HFFc6 (cell line): ENCODE results near the gene MYO7A. TPM values are rescaled to one million over a fixed set of nuclear protein-coding genes. Genes with fewer than 3 reads are reported as not detected.

Source experiments
- DNase-seq: peaks from one replicate; pipeline ENCODE4 v3.0.0-alpha.2; 2018
- H3K27ac Mint-ChIP-seq: 2 replicates; pipeline ENCODE4 v1.8.0; 2020; ENCODE audit warnings: mild to moderate bottlenecking, mixed read lengths
- H3K27me3 Mint-ChIP-seq: 2 replicates; pipeline ENCODE4 v1.8.0; 2021; ENCODE audit warnings: mild to moderate bottlenecking, moderate library complexity, mixed read lengths; ENCODE audit not compliant: insufficient read depth
- H3K36me3 Mint-ChIP-seq: 2 replicates; pipeline ENCODE4 v1.8.0; 2021; ENCODE audit warnings: low read depth, mixed read lengths
- H3K4me1 Mint-ChIP-seq: 2 replicates; pipeline ENCODE4 v1.8.0; 2020; ENCODE audit warnings: low read depth, mixed read lengths
- H3K4me3 Mint-ChIP-seq: 2 replicates; pipeline ENCODE4 v1.8.0; 2020; ENCODE audit warnings: mild to moderate bottlenecking, moderate library complexity, mixed read lengths
- H3K9me3 Mint-ChIP-seq: 2 replicates; pipeline ENCODE4 v1.8.0; 2020; ENCODE audit warnings: mild to moderate bottlenecking, mixed read lengths
- total RNA-seq, 6 experiments: library from RNA; stranded (reverse); fragmentation: NEBNext Ultra II Directional; extraction: Animal tissue kit (Norgen Biotek cat#: 25700); gene quantifications; 2 replicates in 1 of 6; 3 replicates in 5 of 6; pipeline ENCODE4 v1.2.3, GENCODE V29; 2021
- TF ChIP-seq, protein P1 (sequence below): fragments of 200-600 bp; sonication (generic); IDR thresholded peaks from 2 replicates; pipeline ENCODE4 v1.5.0; 2021; ENCODE audit warnings: antibody characterized with exemption, mild to moderate bottlenecking

The MYO7A gene
- total RNA-seq, 6 experiments from 2014 or later: 0.05 to 0.09 TPM; not detected in 4

- peaks cover 28% of the 10 kb centered on the region for H3K27me3 Mint-ChIP-seq
- no peaks in the 10 kb centered on the region for H3K36me3 Mint-ChIP-seq
- TF ChIP-seq, protein P1, sequence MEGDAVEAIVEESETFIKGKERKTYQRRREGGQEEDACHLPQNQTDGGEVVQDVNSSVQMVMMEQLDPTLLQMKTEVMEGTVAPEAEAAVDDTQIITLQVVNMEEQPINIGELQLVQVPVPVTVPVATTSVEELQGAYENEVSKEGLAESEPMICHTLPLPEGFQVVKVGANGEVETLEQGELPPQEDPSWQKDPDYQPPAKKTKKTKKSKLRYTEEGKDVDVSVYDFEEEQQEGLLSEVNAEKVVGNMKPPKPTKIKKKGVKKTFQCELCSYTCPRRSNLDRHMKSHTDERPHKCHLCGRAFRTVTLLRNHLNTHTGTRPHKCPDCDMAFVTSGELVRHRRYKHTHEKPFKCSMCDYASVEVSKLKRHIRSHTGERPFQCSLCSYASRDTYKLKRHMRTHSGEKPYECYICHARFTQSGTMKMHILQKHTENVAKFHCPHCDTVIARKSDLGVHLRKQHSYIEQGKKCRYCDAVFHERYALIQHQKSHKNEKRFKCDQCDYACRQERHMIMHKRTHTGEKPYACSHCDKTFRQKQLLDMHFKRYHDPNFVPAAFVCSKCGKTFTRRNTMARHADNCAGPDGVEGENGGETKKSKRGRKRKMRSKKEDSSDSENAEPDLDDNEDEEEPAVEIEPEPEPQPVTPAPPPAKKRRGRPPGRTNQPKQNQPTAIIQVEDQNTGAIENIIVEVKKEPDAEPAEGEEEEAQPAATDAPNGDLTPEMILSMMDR: no peak
- no peaks in the 10 kb centered on the region for H3K9me3 Mint-ChIP-seq
- peaks cover 12% of the 10 kb centered on the region; the same call in 1 of the 2 replicates for H3K4me1 Mint-ChIP-seq
- no peak for DNase-seq
- no peak overlapping the region for H3K27ac Mint-ChIP-seq
- H3K4me3 Mint-ChIP-seq: no peak overlapping the region
These were observed 23.9 kb downstream of the MYO7A start for GRCh38 chr11:77151804-77152509.

- Mint-ChIP-seq H3K9me3 (no peaks in the 10 kb centered on the region), H3K4me1 (peaks cover 12% of the 10 kb centered on the region; the same call in 1 of the 2 replicates), H3K27me3 (peaks cover 26% of the 10 kb centered on the region), H3K4me3 (no peak overlapping the region), H3K36me3 (no peaks in the 10 kb centered on the region), H3K27ac (no peak overlapping the region)
- DNase-seq: no peak
- TF ChIP-seq, protein P1: no peak
These were observed 24.8 kb downstream of the MYO7A start for GRCh38 chr11:77152846-77153245.

DNA sequence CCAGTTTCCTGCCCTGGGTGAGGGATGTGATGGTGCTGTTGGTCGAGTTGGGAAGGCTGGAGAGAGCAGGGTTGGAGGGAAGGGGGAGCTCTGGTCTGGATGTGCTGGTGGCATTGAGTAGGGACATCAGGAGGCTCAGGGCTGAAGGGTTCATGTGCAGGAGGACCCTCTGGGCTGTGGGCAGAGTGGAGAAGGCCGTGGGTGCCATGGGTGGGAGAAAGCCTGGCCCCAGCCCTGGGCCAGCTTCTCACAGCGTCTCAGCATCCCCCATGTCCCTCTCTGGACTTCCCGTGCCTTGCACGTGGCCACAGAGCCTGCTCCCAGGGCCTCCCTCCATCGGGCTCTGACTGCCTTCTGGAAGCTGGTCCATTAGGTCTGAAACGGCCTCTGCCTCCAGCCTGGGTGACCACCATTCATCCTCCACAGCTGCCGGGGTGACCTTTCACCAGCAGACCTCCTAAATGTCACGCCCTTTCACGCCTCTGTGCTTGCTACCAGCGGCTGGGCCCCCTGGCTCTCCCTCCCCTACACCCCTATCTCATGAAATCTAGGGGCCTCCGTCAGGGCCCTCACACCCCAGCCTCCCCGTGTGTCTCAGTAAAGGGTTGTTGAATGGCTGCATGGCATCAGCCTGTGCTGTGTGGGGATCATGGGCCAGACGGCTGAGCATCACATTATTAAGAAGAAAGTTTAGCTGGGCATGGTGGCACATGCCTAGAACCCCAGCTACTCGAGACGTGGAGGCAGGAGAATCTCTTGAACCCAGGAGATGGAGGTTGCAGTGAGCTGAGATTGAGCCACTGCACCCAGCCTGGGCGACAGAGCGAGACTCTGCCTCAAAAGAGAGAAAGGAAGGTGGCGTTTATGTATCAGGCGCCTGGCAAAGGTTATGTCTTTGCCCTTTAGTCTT is 25.5 kb downstream of the MYO7A start:
- Mint-ChIP-seq H3K4me1 (peaks cover 12% of the 10 kb centered on the region; the same call in 1 of the 2 replicates), H3K36me3 (no peaks in the 10 kb centered on the region), H3K9me3 (no peaks in the 10 kb centered on the region), H3K27ac (no peak overlapping the region), H3K4me3 (no peak overlapping the region), H3K27me3 (peaks cover 28% of the 10 kb centered on the region)
- DNase-seq: no peak
- TF ChIP-seq, protein P1: no peak

DNA sequence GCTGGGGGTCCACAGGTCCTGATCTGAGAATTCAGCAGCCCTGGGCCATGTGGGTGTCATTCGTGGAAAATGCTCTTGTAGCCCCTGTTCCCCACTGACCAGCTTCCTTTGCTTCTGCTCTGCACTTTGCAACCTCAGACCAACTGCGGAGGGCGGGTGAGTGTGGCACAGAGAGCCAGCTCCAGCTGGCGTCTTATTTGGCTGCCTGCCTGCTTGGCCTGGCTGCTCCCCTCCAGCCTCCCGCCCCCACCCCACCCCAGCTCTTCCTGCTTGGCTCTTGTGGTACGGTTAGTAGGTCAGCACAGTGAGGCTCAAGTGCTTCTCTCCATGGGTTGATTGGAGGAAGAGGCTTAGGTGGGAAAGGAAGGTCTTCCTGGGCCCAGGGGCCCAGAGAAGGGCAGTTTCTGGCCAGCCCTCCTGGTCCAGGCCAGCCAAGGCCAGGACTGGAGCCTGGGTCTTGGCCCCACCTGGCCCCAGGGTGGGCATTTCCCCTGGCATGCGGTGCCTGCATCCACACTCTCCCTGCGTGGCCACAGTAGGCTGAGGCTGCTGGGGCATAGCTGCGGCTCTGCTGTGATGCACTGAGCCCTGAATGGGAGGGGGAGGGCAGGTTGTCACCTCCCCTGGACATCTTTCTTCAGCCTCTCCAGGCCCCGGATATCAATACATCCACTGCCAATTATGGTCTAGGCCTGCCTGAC is 26.5 kb downstream of the MYO7A start:
- Mint-ChIP-seq H3K36me3 (no peaks in the 10 kb centered on the region), H3K27me3 (peaks cover 31% of the 10 kb centered on the region), H3K4me1 (peaks cover 12% of the 10 kb centered on the region; the same call in 1 of the 2 replicates), H3K9me3 (no peaks in the 10 kb centered on the region), H3K27ac (no peak overlapping the region), H3K4me3 (no peak overlapping the region)
- no peak for DNase-seq
- TF ChIP-seq, protein P1: no peak

- no peak for DNase-seq
- Mint-ChIP-seq H3K27ac (no peak overlapping the region), H3K27me3 (peaks cover 34% of the 10 kb centered on the region), H3K36me3 (no peaks in the 10 kb centered on the region), H3K4me3 (no peak overlapping the region), H3K4me1 (peaks cover 12% of the 10 kb centered on the region; the same call in 1 of the 2 replicates), H3K9me3 (no peaks in the 10 kb centered on the region)
- TF ChIP-seq, protein P1: no peak
These were observed 27.0 kb downstream of the MYO7A start for GRCh38 chr11:77155082-77155475.
